HCT116 (cell line): Measurements from ENCODE around the gene CACNG5. TPM values are rescaled to one million over a fixed set of nuclear protein-coding genes. Genes with fewer than 3 reads are reported as not detected.

Source experiments
- ATAC-seq: fragments of 200-7000 bp; cut with Tn5 transposase; 2 replicates; pipeline ENCODE4 v1.9.1; 2020; ENCODE audit warnings: mild to moderate bottlenecking, moderate library complexity
- BruUV-seq: library from RNA; stranded (reverse); fragments of 400-500 nt; replicated peaks from 2 replicates; lab custom pipeline; 2021; lab: Mats Ljungman, UMichigan
- CTCF ChIA-PET: fragments of 300-600 bp; sonication (Branson Sonifier 250); formaldehyde crosslinking; loops from one replicate; lab custom pipeline; 2021; ENCODE audit warnings: antibody characterized with exemption; lab: Charles Lee
- POLR2A ChIA-PET: fragments of 300-600, 350-600 bp; sonication (Branson Sonifier 250); formaldehyde crosslinking; loops from one replicate; lab custom pipeline; 2021; ENCODE audit warnings: antibody characterized with exemption; lab: Charles Lee
- RAD21 ChIA-PET, 2 experiments: fragments of 300-600 bp; sonication (Branson Sonifier 250); formaldehyde crosslinking; loops; one replicate each; lab custom pipeline; 2023; ENCODE audit warnings: low total read pairs in 2 of 2; ENCODE audit not compliant: uncharacterized antibody in 2 of 2, unreplicated experiment in 2 of 2, low non-redundant PET in 1 of 2; lab: Charles Lee
- DNase-seq: peaks from one replicate; pipeline ENCODE4 v3.0.0-alpha.2; 2010; ENCODE audit warnings: low read depth, low spot score
- H2AFZ ChIP-seq: fragments of 200-600 bp; shearing (Covaris generic), sonication (generic); 2 replicates; pipeline ENCODE4 v1.6.1; 2017; ENCODE audit warnings: low read depth, mixed run types, mixed read lengths, antibody characterized with exemption, low read length; ENCODE audit not compliant: poor library complexity, severe bottlenecking
- H3K27ac ChIP-seq: 2 replicates; pipeline ENCODE4 v1.5.1; 2012; ENCODE audit warnings: low read depth, low read length
- H3K27me3 ChIP-seq: fragments of 200-600 bp; sonication (generic); 2 replicates; pipeline ENCODE4 v1.6.1; 2016; ENCODE audit warnings: mixed run types, low read length, mixed read lengths; ENCODE audit not compliant: insufficient read depth
- H3K36me3 ChIP-seq, 2 experiments: fragments of 200-500 bp in 1 of 2; fragments of 200-600 bp in 1 of 2; sonication (Bioruptor generic) in 1 of 2; sonication (generic) in 1 of 2; 2 replicates each; pipeline versions ENCODE4 v1.5.1 to v1.6.1; 2014 to 2016; ENCODE audit warnings: low read length in 2 of 2, inconsistent platforms in 1 of 2, mixed read lengths in 1 of 2, mixed run types in 1 of 2; ENCODE audit not compliant: insufficient read depth in 2 of 2, control insufficient read depth in 1 of 2
- H3K4me1 ChIP-seq, 2 experiments: fragments of 200-600 bp in 1 of 2; sonication (generic) in 1 of 2; 2 replicates each; pipeline versions ENCODE4 v1.5.1 to v1.6.1; 2012 to 2017; ENCODE audit warnings: low read length in 2 of 2, inconsistent platforms in 1 of 2, mild to moderate bottlenecking in 1 of 2, mixed read lengths in 1 of 2, mixed run types in 1 of 2, moderate library complexity in 1 of 2; ENCODE audit not compliant: insufficient read depth in 2 of 2, control insufficient read depth in 1 of 2
- H3K4me2 ChIP-seq: fragments of 200-600 bp; sonication (generic); 2 replicates; pipeline ENCODE4 v1.6.1; 2017; ENCODE audit warnings: mixed run types, low read length, mixed read lengths
- H3K4me3 ChIP-seq, 2 experiments: fragments of 200-600 bp in 1 of 2; sonication (generic) in 1 of 2; replicated peaks in 1 of 2; 2 replicates each; pipeline ENCODE4 v1.5.1; 2011 to 2016; ENCODE audit warnings: low read length in 2 of 2, control low read depth in 1 of 2, low read depth in 1 of 2, mild to moderate bottlenecking in 1 of 2, mixed read lengths in 1 of 2, mixed run types in 1 of 2
- H3K79me2 ChIP-seq: fragments of 200-600 bp; sonication (generic); 2 replicates; pipeline ENCODE4 v1.6.1; 2017; ENCODE audit warnings: mild to moderate bottlenecking, mixed run types, low read length, moderate library complexity, mixed read lengths; ENCODE audit not compliant: insufficient read depth
- H3K9ac ChIP-seq: fragments of 200-600 bp; sonication (generic); 2 replicates; pipeline ENCODE4 v1.6.1; 2016; ENCODE audit warnings: low read length, mixed read lengths
- H3K9me2 ChIP-seq: fragments of 200-600 bp; sonication (generic), shearing (Covaris generic); 2 replicates; pipeline ENCODE4 v1.6.1; 2017; ENCODE audit warnings: mixed run types, mild to moderate bottlenecking, moderate library complexity; ENCODE audit not compliant: insufficient read depth
- H3K9me3 ChIP-seq, 2 experiments: fragments of 200-500 bp in 1 of 2; fragments of 200-600 bp in 1 of 2; sonication (Bioruptor generic) in 1 of 2; sonication (generic) in 1 of 2; 2 replicates each; pipeline ENCODE4 v1.6.1; 2014 to 2017; ENCODE audit warnings: low read length in 2 of 2, mixed read lengths in 2 of 2, inconsistent platforms in 1 of 2, low read depth in 1 of 2, mild to moderate bottlenecking in 1 of 2, mixed run types in 1 of 2, moderate library complexity in 1 of 2; ENCODE audit not compliant: control insufficient read depth in 1 of 2, insufficient read depth in 1 of 2
- H4K20me1 ChIP-seq: fragments of 200-600 bp; sonication (generic), shearing (Covaris generic); 2 replicates; pipeline ENCODE4 v1.6.1; 2017; ENCODE audit warnings: mixed run types, mild to moderate bottlenecking, moderate library complexity; ENCODE audit not compliant: insufficient read depth
- CBX3 ChIP-seq: IDR thresholded peaks from 2 replicates; pipeline ENCODE4 v1.6.1; 2012; ENCODE audit warnings: low read depth
- CEBPB ChIP-seq: IDR thresholded peaks from 2 replicates; pipeline ENCODE4 v1.6.1; 2012; ENCODE audit warnings: low read depth
- CTCF ChIP-seq, 3 experiments: fragments of 200-600 bp in 1 of 3; sonication (generic) in 1 of 3; IDR thresholded peaks in 2 of 3; conservative IDR thresholded peaks in 1 of 3; 2 replicates each; pipeline ENCODE4 v1.5.1; 2012 to 2017; ENCODE audit warnings: low read depth in 2 of 3, low read length in 2 of 3, antibody characterized with exemption in 1 of 3, borderline replicate concordance in 1 of 3, control low read depth in 1 of 3, mild to moderate bottlenecking in 1 of 3, mixed read lengths in 1 of 3, mixed run types in 1 of 3, moderate library complexity in 1 of 3; ENCODE audit not compliant: insufficient read depth in 1 of 3
- EGR1 ChIP-seq: IDR thresholded peaks from 2 replicates; pipeline ENCODE4 v1.6.1; 2012; ENCODE audit warnings: low read depth
- ELF1 ChIP-seq: IDR thresholded peaks from 2 replicates; pipeline ENCODE4 v1.6.1; 2012; ENCODE audit warnings: low read depth, borderline replicate concordance
- EZH2 ChIP-seq: fragments of 200-600 bp; sonication (generic); IDR thresholded peaks from 2 replicates; pipeline ENCODE4 v1.6.1; 2017; ENCODE audit warnings: antibody characterized with exemption, mixed run types
- EZH2phosphoT487 ChIP-seq: fragments of 200-600 bp; IDR thresholded peaks from 2 replicates; pipeline ENCODE4 v1.6.1; 2018; ENCODE audit warnings: antibody characterized with exemption, borderline replicate concordance
- FOSL1 ChIP-seq: IDR thresholded peaks from 2 replicates; pipeline ENCODE4 v1.6.1; 2012; ENCODE audit warnings: low read depth
- JUND ChIP-seq: IDR thresholded peaks from 2 replicates; pipeline ENCODE4 v1.6.1; 2012
- POLR2A ChIP-seq: IDR thresholded peaks from 2 replicates; pipeline ENCODE4 v1.7.0; 2011; ENCODE audit warnings: borderline replicate concordance; ENCODE audit not compliant: insufficient read depth, insufficient read length; ENCODE audit errors: extremely low read depth
- RAD21 ChIP-seq: IDR thresholded peaks from 2 replicates; pipeline ENCODE4 v1.6.1; 2012; ENCODE audit warnings: low read depth, mild to moderate bottlenecking
- REST ChIP-seq: IDR thresholded peaks from 2 replicates; pipeline ENCODE4 v1.6.1; 2012; ENCODE audit warnings: low read depth
- SIN3A ChIP-seq: IDR thresholded peaks from 2 replicates; pipeline ENCODE4 v1.6.1; 2012; ENCODE audit warnings: low read depth
- SP1 ChIP-seq: IDR thresholded peaks from 2 replicates; pipeline ENCODE4 v1.6.1; 2012; ENCODE audit warnings: low read depth
- SRF ChIP-seq: IDR thresholded peaks from 2 replicates; pipeline ENCODE4 v1.6.1; 2012; ENCODE audit warnings: low read depth
- TCF7L2 ChIP-seq: IDR thresholded peaks from 2 replicates; pipeline ENCODE4 v1.7.0; 2011; ENCODE audit warnings: borderline replicate concordance, inconsistent platforms; ENCODE audit not compliant: insufficient read depth, insufficient read length; ENCODE audit errors: extremely low read depth
- YY1 ChIP-seq: IDR thresholded peaks from 2 replicates; pipeline ENCODE4 v1.6.1; 2011; ENCODE audit warnings: low read length, low read depth, moderate library complexity, mild to moderate bottlenecking; ENCODE audit not compliant: insufficient replicate concordance; ENCODE audit errors: extremely low read depth
- ZBTB33 ChIP-seq: IDR thresholded peaks from 2 replicates; pipeline ENCODE4 v1.6.1; 2011; ENCODE audit warnings: mild to moderate bottlenecking, low read length, moderate library complexity; ENCODE audit not compliant: insufficient replicate concordance; ENCODE audit errors: extremely low read depth
- ZFX ChIP-seq: fragments of 450-650 bp; IDR thresholded peaks from 2 replicates; pipeline ENCODE4 v1.6.1; 2017
- intact Hi-C: fragments of 100-400 bp; cut with micrococcal nuclease; formaldehyde crosslinking; loops from 2 replicates; pipeline ENCODE4 v1.10.0; 2022
- total RNA-seq: library from RNA; stranded (reverse); gene quantifications from one replicate; pipeline ENCODE4 v1.2.1, GENCODE V29; 2021; ENCODE audit not compliant: unreplicated experiment
- TF ChIP-seq, protein P1 (sequence below): IDR thresholded peaks from 2 replicates; pipeline ENCODE4 v1.6.1; 2012

The CACNG5 gene
- total RNA-seq, 1 experiment from 2014 or later = not detected

DNA sequence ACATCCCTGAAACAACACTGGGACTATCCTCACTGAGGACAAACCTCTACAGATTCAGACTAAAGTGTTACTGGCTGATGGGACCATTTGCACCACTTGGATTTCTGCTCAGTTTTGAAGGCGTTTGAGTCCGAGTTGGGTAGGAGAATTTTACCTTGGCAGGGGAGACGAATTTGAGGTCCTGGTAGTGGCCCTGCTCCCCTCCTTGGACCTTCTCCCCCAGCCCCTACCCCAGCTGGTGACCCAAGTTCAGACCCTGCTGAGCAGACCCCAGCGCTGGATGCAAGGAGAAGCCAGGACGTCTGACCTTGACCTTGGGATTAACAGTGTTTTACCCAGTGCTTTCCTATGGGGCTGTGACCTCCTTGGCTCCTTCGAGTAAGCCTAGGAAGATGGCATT is 13.6 kb downstream of the CACNG5 start:
- intact Hi-C loops = no loop called here
- no peaks in the 10 kb centered on the region for H3K79me2 ChIP-seq
- H3K4me2 ChIP-seq = no peak overlapping the region
- no peak for TF ChIP-seq YY1
- TF ChIP-seq EZH2 = no peak
- TF ChIP-seq EZH2phosphoT487 = no peak
- TF ChIP-seq JUND = no peak
- no peak for TF ChIP-seq ELF1
- no peak for TF ChIP-seq SP1
- no peak for TF ChIP-seq REST
- no peak for TF ChIP-seq SRF
- no peak for TF ChIP-seq CBX3
- TF ChIP-seq POLR2A = no peak
- no peak for TF ChIP-seq RAD21
- no peak for TF ChIP-seq ZFX
- no peak for TF ChIP-seq SIN3A
- TF ChIP-seq CTCF (IDR thresholded peaks at IDR 0.05 in 2 of 3, conservative IDR thresholded peaks at IDR 0.05 in 1 of 3; ENCODE audit: borderline replicate concordance in 1 of 3, insufficient read depth in 1 of 3, low read depth in 2 of 3, low read length in 2 of 3) = no peak
- TF ChIP-seq, protein P1, sequence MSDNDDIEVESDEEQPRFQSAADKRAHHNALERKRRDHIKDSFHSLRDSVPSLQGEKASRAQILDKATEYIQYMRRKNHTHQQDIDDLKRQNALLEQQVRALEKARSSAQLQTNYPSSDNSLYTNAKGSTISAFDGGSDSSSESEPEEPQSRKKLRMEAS = no peak
- TF ChIP-seq TCF7L2 = no peak
- TF ChIP-seq EGR1 = no peak
- TF ChIP-seq FOSL1 = no peak
- no peak for TF ChIP-seq ZBTB33
- no peak for TF ChIP-seq CEBPB
- H2AFZ ChIP-seq = no peak overlapping the region
- DNase-seq (no peak), ATAC-seq (no peak)
- BruUV-seq = no TSS peak
- no peaks in the 10 kb centered on the region for H3K36me3 ChIP-seq
- H3K4me1 ChIP-seq = no peaks in the 10 kb centered on the region
- H4K20me1 ChIP-seq = no peaks in the 10 kb centered on the region
- RAD21 ChIA-PET = no interaction called here
- H3K9me2 ChIP-seq = no peaks in the 10 kb centered on the region
- POLR2A ChIA-PET = no interaction called here
- H3K27ac ChIP-seq = no peak overlapping the region
- H3K27me3 ChIP-seq = peaks cover 19% of the 10 kb centered on the region; the same call in 1 of the 2 replicates
- no peak overlapping the region for H3K9ac ChIP-seq
- H3K4me3 ChIP-seq = no peak overlapping the region
- CTCF ChIA-PET = no interaction called here
- H3K9me3 ChIP-seq = no peaks in the 10 kb centered on the region
